HG02798 (cell line): ENCODE data around the gene P3H2.

ENCODE experiments used
- ATAC-seq: cut with Tn5 transposase; IDR thresholded peaks from one replicate; pipeline ENCODE4 v1.9.1; 2021; ENCODE audit warnings: mild to moderate bottlenecking; ENCODE audit not compliant: unreplicated experiment, poor library complexity

Gene P3H2

GRCh38 chr3:189953551-189953950 is 167.1 kb downstream of the P3H2 start:
- ATAC-seq: no peak

GRCh38 chr3:189952272-189952671 is 168.4 kb downstream of the P3H2 start:
- ATAC-seq: no peak

GRCh38 chr3:189950258-189950657 is 170.4 kb downstream of the P3H2 start:
- no peak for ATAC-seq

GRCh38 chr3:189949580-189949979 is 171.1 kb downstream of the P3H2 start:
- ATAC-seq: no peak

GRCh38 chr3:189948724-189949045 is 172.0 kb downstream of the P3H2 start:
- no peak for ATAC-seq

GRCh38 chr3:189947948-189948723 is 172.6 kb downstream of the P3H2 start:
- ATAC-seq: peak; percentile 48

GRCh38 chr3:189947068-189947467 is 173.6 kb downstream of the P3H2 start:
- ATAC-seq: no peak

GRCh38 chr3:189945935-189946709 is 174.6 kb downstream of the P3H2 start:
- no peak for ATAC-seq

GRCh38 chr3:189944285-189945145 is 176.2 kb downstream of the P3H2 start:
- ATAC-seq: no peak

- ATAC-seq: no peak
These were observed 177.7 kb downstream of the P3H2 start for GRCh38 chr3:189942948-189943347.

- no peak for ATAC-seq
These were observed 179.0 kb downstream of the P3H2 start for GRCh38 chr3:189941679-189942078.

- ATAC-seq: no peak
These were observed 179.6 kb downstream of the P3H2 start for GRCh38 chr3:189941125-189941524.

- no peak for ATAC-seq
These were observed 183.2 kb downstream of the P3H2 start for GRCh38 chr3:189937302-189938127.

- no peak for ATAC-seq
These were observed 184.3 kb downstream of the P3H2 start for GRCh38 chr3:189936201-189936945.

GRCh38 chr3:189927975-189928895 is 192.5 kb downstream of the P3H2 start:
- ATAC-seq: no peak

- ATAC-seq: no peak
These were observed 198.9 kb downstream of the P3H2 start for GRCh38 chr3:189921770-189922169.

GRCh38 chr3:189914799-189915198 is 205.9 kb downstream of the P3H2 start:
- ATAC-seq: no peak

- ATAC-seq: no peak
These were observed 209.7 kb downstream of the P3H2 start for GRCh38 chr3:189911001-189911400.
